GM12872 (cell line): Measurements from ENCODE around the gene MAP4K1.

Experiments
- TF ChIP-seq, protein P1 (sequence below): IDR thresholded peaks from 3 replicates; pipeline ENCODE4 v1.5.1; 2011; ENCODE audit warnings: low read depth, mild to moderate bottlenecking, low read length, moderate library complexity; ENCODE audit not compliant: insufficient read depth

Gene MAP4K1

DNA sequence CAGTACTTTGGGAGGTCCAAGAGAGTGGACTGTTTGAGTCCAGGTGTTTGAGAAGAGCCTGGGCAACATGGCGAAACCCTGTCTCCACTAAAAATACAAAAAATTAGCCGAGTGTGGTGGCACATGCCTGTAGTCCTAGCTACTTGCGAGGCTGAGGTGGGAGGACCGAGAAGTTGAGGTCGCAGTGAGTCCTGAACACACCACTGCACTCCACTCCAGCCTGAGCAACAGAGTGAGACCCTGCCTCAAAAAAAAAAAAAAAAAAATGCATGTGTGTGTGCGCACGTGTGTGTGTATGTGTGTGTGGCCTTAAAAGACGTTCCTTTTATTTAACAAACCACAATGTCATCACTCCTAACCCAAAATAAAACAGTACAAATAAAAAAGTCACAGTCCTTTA, 62.6 kb downstream of the MAP4K1 start:
- TF ChIP-seq, protein P1, sequence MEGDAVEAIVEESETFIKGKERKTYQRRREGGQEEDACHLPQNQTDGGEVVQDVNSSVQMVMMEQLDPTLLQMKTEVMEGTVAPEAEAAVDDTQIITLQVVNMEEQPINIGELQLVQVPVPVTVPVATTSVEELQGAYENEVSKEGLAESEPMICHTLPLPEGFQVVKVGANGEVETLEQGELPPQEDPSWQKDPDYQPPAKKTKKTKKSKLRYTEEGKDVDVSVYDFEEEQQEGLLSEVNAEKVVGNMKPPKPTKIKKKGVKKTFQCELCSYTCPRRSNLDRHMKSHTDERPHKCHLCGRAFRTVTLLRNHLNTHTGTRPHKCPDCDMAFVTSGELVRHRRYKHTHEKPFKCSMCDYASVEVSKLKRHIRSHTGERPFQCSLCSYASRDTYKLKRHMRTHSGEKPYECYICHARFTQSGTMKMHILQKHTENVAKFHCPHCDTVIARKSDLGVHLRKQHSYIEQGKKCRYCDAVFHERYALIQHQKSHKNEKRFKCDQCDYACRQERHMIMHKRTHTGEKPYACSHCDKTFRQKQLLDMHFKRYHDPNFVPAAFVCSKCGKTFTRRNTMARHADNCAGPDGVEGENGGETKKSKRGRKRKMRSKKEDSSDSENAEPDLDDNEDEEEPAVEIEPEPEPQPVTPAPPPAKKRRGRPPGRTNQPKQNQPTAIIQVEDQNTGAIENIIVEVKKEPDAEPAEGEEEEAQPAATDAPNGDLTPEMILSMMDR = no peak

GRCh38 chr19:38554676-38555141, 63.0 kb downstream of the MAP4K1 start:
- TF ChIP-seq, protein P1 = no peak

DNA sequence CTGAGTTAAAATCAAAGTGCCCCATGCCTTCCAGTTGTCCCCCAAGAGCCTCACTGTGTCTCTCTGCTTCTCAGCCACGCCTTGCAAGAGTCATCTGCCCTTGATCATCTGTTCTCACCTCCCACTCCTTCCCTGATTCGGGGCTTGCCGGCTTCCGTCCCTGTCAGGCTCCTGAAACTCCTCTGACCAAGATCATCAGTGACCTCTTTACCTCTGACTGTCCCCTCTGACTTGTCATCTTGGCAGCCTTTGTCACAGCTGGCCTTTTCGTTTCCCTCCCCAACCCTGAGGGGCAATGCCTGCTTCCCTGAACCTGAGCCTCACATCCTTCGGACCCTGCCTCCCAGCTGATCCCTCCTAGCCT, 66.3 kb downstream of the MAP4K1 start:
- TF ChIP-seq, protein P1 = no peak

GRCh38 chr19:38550376-38550775, 67.4 kb downstream of the MAP4K1 start:
- TF ChIP-seq, protein P1 = no peak

- TF ChIP-seq, protein P1 = no peak
Measured at GRCh38 chr19:38549942-38550341, 67.8 kb downstream of the MAP4K1 start.

DNA sequence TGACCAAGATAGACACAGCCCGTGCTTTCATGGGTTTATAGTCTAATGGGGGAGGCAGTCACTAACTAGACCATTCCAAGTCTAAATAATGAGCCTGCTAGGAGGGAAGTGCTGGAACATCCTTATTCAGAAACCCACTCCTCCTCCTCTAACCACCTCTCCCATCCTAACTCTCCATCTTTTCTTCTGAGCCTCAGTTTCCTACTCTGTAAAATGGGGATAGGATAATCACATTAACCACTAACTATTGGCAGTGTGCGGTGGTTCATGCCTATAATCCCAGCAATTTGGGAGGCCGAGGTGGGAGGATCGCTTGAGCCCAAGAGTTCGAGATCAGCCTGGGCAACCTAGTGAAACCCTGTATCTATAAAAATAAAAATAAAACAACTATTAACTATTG, 68.7 kb downstream of the MAP4K1 start:
- TF ChIP-seq, protein P1 = no peak

GRCh38 chr19:38547421-38547820, 70.3 kb downstream of the MAP4K1 start:
- TF ChIP-seq, protein P1 = no peak

DNA sequence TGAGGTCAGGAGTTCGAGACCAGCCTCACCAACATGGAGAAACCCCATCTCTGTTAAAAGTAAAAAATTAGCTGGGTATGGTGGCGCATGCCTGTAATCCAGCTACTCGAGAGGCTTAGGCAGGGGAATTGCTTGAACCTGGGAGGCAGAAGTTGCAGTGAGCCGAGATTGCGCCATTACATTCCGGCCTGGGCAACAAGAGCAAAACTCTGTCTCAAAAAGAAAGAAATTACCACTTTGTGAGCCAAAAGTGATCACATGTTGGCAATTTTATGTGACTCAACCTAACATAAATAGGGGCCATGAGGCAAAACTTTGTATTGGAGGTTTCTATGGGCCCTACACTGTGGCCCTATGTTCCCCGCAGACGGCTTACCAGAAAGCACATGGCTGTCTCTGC, 72.2 kb downstream of the MAP4K1 start:
- TF ChIP-seq, protein P1 = no peak
